LHCN-M2 (cell line): ENCODE data around the gene NPR3. TPM values are rescaled to one million over a fixed set of nuclear protein-coding genes. Genes with fewer than 3 reads are reported as not detected.

Experiments
- DNase-seq: peaks from one replicate; pipeline ENCODE4 v3.0.0-alpha.2; 2012; ENCODE audit warnings: low read depth
- polyA plus RNA-seq: library from polyadenylated mRNA; unstranded; fragments of >200 nt; gene quantifications from one replicate; pipeline ENCODE4 v1.2.1, GENCODE V29; 2012; ENCODE audit warnings: missing spikeins
- total RNA-seq: library from RNA; depleted of rRNA; stranded (reverse); fragments of >200 nt; gene quantifications from 2 replicates; pipeline ENCODE4 v1.2.3, GENCODE V29; 2014; rRNA removed

Gene NPR3, protein sequence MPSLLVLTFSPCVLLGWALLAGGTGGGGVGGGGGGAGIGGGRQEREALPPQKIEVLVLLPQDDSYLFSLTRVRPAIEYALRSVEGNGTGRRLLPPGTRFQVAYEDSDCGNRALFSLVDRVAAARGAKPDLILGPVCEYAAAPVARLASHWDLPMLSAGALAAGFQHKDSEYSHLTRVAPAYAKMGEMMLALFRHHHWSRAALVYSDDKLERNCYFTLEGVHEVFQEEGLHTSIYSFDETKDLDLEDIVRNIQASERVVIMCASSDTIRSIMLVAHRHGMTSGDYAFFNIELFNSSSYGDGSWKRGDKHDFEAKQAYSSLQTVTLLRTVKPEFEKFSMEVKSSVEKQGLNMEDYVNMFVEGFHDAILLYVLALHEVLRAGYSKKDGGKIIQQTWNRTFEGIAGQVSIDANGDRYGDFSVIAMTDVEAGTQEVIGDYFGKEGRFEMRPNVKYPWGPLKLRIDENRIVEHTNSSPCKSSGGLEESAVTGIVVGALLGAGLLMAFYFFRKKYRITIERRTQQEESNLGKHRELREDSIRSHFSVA
- total RNA-seq: 5.6 and 6.4 TPM in 2 replicates
- 5.0 TPM for polyA plus RNA-seq

DNA sequence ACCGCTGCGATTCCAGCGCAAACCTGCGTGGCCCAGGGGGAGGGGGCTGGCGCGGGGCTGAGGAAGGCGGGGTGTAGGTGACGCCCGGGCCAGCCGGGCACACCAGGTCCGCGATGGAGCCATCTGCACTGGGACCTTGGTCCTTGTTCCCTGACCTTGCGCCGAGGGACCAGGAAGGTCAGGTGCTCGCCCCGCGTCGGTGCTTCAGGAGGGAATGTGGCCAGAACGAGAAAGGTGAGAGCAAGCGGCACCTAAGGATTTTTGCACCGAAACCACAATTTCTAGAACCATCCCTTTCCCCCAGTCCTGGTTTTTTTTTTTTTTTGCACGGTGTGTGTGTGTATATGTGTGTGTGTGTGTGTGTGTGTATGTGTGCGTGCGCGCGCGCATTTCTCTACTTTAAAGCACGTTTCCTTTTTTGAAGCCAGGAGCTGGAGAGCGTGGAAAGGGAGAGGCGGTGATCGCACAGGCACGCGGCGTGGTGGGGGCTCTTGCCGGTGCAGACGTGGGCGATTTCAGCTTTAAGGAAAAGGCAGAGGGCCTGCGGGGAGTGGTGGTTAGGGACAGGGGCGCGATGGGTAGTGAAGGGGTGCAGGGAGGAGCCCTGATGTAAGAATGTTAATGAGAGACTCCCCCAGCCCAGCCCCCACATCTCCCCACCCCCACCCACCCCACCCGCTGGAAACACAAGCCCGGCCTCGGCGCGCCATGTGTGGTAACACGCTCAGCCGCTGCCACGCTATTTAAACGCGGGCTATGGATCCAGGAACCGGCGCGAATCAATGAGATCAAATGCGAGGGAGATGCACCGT, at the start of gene NPR3:
Gene NPR3, plus strand, starts transcription at position 772 of the 812 bp plus-strand sequence. CDS start 456 bp downstream, outside the sequence.
- DNase-seq: peak; percentile 42

DNA sequence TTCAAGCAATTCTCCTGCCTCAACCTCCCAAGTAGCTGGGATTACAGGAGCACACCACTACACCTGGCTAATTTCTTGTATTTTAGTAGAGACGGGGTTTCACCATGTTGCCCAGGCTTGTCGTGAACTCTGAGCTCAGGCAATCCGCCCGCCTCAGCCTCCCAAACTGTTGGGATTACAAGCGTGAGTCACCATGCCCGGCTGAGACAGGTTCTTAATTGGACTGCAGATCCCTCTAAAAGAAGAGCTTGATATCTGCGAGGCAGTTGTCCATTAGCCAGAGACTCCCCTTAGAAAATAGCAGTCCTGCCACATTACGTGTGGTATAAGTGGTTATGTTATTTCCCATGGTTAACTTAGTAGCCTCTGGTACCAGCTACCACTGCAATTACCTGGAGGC, 46.6 kb upstream of the NPR3 start:
- no peak for DNase-seq

DNA sequence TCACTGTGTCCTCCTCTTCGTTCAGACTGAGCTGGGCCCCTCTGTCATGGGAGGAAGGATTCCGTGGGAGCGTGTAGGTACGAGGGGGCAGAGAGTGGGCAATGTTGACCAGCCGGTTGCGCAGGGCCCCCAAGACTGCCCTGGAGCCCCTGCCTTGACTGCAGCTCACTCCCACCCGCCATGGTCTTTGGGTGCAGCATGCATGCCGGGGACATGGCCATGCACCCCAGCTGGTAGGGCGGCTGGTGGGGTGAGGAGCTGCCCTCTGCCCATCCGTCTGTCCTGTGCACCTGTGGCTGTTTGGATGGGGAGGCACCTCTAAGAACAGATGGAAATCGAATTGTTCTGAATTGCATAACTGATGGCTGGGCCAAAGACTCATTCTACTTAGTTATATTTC, 42.6 kb upstream of the NPR3 start:
- DNase-seq: no peak

DNA sequence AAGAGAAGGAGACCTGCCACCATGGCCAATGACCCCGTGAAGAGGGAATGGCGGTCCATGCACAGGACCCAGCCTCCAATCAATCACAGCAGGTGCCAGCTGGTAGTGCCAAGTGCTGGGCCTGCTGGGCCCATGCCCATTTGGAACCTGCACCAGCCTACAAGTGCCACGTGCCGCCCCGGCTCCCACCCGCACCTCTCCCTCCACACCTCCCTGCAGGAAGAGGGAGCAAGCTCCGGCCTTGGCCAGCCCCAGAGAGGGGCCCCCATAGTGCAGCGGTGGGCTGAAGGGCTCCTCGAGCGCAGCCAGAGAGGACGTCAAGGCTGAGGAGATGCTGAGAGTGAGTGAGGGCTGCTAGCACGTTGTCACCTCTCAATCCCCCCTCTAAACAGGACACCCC, 37.8 kb upstream of the NPR3 start:
- no peak for DNase-seq

DNA sequence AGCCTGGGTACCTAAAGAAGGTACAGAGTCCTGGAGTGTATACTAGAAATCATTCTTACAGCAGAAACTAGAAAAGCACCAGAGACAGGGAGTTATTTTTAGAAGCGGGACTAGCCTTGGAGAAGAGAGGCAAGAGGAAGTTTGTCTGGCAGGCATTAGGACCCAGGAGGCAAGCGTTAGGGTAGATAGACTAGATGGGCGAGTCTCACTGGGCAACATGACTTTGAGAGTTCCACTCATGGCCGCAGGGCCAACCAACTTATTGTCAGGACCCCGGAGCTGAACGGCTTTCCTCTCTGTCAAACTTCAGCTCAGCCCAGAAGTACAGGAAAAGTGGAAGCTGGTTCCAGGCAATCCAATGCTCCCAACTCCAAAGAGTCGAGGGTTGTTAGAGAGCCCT, 34.1 kb upstream of the NPR3 start:
- DNase-seq: no peak

DNA sequence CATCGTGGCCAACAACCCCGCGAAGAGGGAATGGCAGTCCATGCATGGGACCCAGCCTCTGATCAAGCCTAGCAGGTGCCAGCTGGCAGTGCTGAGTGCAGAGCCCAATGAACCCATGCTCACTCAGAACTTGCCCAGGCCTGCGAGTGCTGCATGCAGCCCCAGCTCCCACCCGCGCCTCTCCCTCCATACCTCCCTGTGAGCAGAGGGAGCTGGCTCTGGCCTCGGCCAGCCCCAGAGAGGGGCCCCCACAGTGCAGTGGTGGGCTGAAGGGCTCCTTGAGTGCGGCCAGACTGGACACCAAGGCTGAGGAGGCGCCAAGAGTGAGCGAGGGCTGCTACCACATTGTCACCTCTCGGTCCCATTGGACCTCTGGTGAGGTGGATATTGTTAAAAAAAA, 32.6 kb upstream of the NPR3 start:
- DNase-seq: no peak

DNA sequence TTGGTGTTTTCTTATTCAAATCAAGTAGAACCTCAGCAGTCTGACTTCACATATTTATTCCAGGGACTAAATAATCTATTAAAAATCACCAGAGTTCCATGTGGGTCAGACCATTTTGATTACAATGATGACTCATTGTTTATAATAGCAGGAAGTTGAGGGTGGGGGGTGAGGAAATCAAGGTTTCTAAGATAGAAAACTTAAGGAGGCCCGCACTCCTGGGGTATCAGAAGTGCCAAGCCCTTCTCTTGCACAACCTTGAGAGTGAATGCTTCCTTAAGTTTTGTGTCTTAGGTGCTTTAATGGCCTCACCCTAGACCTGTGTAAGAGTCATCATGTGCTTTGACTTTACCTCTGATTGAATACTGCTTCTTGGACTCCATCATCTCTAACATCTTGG, 31.9 kb upstream of the NPR3 start:
- DNase-seq: no peak

DNA sequence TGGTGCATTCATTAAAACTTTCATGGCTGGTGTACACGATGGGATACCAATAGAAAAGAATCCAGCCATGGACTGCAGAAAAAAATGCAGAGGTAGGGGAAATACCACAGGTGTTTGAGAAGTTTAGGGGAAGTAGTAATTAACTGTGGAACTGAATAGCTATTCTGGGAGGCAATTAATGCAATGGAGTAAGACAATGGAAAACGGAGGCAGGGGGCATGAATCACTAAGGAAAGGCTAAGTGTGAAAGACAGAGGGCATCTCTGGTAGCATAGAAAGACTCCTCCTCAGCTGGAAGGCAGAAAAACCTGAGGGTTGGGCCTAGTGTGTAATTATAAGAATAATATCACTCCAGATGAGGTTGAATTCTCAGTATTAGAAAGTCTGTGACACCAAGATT, 30.9 kb upstream of the NPR3 start:
- no peak for DNase-seq

DNA sequence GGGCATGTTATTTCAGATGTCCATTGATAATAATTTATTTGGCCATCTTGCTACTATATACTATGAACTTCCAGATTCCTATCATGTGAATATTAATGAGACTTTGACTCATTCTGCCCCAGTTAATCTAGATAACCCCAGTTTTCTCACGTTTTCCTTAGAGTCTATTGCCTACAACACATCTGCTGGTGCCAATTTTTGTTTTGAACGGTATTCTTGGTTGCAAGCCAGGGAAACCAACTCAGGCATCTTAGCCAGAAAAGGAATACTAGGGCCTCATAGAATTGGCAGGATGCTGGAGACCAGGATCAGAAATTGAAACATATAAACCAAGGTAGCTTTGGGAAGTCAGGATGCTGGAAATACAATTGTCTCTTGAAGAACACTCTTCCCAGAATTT, 28.0 kb upstream of the NPR3 start:
- DNase-seq: peak; percentile 34

DNA sequence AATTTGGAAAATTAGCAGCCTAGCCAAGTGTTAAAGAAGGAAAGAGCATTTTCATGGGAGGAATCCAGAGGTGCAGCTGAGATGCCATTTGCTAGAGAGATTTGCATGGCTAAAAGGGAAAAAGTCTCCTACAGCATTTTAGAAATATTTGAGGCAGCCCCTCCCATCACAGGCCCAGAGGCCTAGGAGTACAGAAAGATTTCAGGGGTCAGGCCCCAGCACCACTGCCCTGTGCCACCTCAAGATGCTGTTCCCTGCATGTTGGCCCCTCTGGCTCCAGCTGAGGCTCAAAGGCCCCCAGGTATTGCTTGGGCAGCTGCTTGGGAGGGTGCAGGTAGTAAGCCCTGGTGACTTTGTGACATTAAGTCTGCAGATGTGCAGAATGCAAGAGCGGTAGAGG, 26.9 kb upstream of the NPR3 start:
- DNase-seq: no peak

DNA sequence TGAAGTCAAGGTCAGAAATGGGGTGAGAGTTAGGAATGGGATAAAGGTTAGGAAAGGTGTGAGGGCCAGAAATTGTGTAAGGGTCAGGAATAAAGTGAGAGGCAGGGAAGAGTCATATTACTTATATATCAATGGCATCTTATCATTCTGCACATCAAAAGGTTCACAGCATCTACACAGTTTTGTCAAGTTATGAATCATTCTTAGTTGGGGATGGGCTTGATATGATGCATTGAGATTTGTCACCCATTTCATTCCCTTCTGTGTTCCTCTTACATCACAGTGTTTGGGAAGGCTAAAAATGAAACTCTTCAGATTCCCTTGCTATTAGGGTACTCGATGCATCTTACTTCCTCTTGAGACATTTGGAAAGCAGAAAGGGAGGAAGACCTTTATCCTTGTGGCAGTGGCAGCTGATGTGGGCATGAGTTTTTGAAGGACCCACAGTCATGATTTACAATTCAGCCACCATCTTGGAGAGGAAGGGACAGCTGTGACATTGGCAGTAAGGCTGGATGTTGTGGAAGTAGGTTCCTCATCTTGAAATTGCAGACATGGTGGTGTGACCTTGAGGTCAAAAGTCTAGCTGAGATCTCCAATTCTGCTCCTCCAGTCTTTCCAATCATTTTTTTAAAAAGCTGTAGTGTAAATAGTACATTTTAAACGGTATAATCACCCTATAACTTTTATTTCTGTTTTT, 24.2 kb upstream of the NPR3 start:
- peak; percentile 10 for DNase-seq

DNA sequence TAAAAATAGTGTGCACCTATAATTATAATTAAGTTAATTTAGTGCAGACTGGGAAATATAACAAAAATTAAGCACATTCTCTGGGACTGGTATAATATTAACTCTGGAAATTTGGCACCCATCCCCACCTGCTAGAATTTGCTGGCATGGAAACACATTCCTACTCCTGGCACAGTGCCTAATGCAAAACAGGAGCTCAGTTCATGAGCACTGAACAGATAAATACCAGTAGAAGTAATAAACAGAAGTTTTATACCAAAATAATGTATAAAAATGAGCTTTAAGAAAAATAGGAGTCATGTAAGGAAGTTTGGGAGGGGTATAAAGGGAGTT, 23.7 kb upstream of the NPR3 start:
- peak; percentile 26 for DNase-seq

DNA sequence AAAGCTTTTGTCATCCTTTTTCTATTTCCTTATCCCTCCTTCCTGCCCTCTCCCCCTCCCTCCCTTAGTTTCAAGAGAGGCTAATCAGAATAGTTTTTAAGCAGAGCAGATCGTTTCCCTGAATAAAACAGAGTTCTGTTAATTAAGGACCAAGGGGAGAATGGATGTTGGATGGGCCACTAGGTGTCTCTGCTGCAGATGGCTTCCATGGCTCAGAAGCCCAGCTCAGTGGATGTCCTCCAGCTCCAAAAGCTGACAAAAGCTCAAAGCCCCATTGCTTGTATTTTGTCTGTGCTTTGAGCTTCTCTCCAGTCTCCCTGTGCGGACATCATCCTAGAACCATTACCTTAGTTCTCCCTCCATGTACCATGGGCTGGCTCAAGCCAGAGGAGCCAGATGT, 21.0 kb upstream of the NPR3 start:
- DNase-seq: peak; percentile 11

DNA sequence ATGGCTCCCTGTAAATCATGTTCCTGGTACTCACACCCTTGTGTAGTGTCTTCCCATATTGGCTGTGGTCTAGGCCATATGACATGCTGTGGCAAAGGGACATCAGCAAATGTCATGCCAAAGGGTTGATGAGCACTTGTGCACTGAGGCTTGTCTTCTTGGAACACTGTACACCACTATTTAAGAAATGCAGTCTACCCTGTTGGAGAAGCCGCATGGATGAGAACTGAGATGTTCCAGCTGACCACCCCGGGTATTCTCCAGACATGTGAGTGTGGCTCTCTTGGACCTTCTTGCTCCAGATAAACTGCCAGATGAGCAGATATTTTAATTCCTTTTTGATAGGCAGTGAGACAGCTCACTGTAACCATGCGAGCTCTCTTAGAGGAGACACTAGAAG, 20.5 kb upstream of the NPR3 start:
- DNase-seq: no peak

DNA sequence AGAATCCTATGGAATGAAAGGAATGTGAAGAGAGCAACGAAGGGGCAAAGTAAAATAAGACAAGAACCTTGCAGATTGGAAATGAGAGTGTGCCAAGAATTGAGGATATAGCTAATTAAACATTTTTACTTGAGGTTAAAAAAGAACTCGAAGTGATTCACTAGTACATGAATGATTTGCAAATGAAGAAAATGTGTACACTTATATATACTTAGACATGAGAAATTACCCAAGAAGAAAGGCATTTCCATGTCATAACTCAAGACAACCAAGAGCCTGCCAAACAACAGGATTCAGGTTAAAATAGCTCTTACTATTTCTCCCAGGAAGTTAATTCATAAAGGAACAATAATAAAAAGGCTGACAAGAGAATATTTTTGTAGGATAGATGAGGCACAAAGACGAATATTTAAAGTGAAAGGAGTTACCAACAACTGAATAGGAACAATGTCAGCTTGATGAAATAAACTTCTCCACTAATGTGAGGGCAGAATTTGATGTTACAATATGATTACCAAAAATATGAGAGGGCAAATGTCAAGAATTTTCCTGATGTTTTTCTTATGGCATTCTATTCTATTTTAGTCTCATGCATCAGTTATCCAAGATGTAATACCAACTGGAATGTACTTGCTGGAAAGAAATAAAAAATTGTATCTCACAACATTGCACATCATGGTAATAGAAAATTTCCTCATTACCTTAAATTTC, 18.9 kb upstream of the NPR3 start:
- peak; percentile 32 for DNase-seq

DNA sequence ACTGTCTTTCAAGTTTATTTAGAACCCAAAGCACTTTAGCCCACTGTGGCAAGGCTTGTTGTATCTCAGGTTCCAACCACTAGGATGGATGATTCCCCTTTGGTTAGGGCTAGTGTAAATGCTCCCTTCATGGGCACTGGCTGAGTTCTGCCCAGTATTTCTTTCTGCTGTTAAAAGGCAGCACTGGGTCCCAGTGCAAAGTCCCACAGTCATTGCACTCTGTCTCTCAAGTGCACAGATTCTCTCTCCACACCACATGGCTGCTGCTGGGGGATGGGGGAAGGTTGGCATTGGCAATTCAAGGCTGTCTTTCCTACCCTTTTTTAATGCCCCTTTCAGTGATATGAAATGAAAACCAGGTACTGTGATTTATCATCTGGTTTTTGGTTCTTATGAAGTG, 7.2 kb upstream of the NPR3 start:
- no peak for DNase-seq

DNA sequence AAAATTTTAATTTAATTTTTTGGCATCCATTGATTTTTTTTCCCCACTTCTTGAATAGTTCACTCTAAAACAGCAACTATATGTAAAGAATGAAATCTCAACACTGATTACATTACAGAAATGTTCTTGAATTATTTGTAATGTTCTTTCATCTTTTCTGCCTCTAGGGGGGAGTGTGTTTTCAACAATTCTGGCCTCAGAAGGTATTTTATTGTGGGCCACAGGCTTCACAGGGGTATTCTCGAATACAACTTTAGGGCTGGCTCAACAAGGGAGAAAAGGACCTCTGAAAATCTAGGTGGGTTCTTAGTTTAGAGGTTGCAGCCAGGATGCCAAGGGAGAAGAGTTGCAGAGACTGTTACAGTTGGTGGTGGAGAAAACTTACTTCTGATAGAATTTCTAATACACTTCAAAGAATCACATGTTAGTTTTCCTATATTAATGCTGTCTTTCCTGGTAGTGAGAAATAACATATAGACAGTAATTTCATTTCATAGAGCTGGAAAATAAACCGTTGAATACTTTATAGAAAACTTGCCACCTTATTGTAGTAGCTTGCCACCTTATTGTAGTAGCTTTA, 3.6 kb upstream of the NPR3 start:
- DNase-seq: peak; percentile 50

DNA sequence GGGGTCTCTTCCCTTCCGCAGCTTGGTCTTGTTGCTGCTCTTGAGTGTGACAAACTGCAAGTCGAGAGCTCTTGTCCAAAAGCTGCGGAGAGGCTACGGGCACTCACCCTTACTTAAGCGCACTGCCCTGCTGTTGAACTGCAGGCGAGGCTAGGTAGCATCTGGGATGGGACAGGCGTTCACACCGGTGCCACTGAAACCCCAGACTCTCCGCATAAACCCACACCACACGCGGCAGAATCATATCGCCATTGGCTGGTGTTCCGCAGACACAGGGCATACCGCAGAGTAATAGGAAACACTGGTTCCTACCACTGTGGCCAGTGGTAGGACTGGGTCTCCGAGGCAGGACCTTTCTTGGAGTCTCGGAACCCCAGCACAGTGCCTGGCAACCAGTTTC, 2.2 kb upstream of the NPR3 start:
- DNase-seq: no peak

DNA sequence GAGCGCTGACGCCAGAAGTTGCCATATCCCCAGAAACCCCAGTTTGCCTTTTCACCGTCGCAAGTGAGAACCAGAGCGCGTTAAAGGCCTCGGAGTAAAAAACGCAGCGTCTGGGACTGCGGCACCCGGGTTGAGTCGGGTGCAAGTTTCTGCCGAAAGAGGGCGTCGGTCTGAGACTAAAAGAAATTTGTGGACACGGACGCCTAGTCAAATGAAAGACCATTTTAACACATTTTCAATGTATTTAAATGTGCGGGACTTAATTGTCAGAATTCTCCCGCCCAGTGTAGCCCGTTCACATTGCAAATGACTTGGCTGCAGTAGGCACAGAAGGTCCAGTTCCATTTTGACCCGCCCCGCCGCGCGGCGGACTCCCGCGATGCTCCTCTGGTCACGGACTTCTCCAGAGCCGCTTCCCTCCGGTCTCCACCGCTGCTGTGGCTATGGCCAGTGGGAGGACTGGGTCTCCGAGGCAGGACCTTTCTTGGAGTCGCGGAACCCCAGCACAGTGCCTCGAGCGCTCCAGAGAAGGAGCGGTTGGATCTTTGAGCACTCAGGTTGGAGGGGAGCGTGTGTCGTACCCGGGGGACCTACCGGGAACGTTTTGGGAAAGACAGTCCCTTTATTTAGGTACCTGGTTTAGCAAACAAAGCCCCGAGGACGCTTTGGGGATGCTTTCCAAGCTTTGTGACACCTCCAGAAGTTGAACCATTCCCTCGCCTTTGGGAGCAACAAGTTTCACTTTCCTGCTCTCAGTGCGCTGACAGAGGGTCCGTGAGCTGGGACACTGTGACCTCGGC, 1.2 kb upstream of the NPR3 start:
- DNase-seq: peak; percentile 78

DNA sequence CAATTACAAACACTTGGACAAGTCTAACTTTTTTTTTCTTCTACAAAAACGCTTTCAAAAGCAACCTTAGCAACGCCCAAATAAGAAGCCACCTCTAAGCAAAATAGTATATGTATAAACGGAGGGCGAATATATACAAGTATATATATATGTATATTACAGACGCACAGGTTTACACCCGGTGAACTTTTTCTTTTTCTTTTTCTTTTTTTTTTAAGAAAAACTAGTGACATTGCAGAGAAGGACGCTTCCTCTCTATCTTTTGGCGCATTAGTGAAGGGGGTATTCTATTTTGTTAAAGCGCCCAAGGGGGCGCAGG, 200 bp downstream of the NPR3 start:
- DNase-seq: no peak
